NCI-H1694 treated with DMSO at 0.1 percent for 48 hours (cell line): ENCODE data around the gene TAPBP.
"Not testable (repeated sequence)": the region's sequence is repeated elsewhere in the genome, so short reads cannot be mapped to it uniquely, and the experiment has no call there.

Source experiments
- DNase-seq: peaks from one replicate; lab custom pipeline; 2025; lab: John Stamatoyannopoulos, UW

TAPBP gene

DNA sequence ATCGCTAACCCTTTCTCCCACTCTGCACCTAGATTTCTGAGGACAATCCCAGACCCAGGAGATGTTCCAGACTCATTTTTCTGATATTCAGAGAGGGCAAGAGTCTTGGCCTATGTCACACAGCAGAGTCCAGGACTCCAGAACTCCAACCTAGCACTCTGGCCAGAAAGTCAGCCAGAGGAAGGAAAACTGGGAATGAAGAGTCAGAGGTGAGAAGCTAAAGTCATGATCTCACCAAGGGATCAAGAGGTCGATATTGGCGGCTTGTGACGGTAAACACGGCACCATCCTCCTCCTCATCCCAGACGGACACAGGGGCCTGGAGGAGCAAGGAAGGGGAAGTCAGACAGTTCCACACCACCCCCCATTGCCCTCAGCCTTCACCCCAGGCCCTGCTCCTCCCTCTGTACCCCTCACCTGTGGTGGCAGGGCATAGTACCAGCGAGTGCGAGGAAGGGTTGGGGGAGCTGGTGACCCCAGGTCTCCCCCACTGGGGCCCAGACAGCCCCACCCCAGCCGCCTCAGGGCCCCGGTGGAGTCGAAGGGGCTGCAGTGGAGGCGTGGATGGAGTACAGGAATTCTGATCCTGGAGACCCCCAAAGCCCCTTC lies 17.0 kb downstream of the TAPBP start:
- no peak for DNase-seq

DNA sequence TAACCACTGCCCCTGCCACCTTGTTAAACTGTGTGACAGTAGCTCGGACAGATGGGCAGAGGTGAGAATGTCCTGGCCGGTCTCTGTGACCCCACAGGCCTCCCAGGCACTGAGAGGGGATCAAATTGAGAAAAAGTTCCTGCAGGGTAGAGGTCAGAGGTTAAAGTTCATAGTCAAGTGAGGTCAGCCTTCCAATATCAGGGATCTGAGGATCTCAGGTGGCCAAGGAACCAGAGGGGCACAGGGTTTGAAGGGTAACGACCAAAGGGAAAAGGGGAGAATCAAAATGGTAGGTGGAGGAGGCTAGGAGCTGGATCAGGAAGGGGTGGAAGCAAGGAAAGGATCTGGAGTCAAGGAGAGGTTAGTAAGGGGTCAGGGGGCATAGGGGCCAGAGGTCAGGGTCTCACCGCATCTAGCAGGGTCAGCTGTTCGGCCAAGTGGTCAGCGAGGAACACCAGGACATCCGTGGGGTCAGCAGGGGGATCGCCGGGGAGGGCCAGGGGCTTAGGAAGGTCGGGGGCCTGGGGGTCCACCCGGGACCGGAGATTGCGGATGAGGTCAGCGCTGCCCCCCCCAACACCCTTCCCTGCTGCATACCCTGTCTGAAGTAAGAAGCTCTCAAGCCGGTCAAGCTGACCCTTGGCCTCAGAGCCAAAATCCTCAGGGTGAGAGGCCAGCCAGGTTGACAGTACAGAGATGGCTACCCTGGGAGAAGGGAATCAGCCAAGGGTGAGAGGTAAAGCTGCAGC lies 18.1 kb downstream of the TAPBP start:
- DNase-seq, result no peak

DNA sequence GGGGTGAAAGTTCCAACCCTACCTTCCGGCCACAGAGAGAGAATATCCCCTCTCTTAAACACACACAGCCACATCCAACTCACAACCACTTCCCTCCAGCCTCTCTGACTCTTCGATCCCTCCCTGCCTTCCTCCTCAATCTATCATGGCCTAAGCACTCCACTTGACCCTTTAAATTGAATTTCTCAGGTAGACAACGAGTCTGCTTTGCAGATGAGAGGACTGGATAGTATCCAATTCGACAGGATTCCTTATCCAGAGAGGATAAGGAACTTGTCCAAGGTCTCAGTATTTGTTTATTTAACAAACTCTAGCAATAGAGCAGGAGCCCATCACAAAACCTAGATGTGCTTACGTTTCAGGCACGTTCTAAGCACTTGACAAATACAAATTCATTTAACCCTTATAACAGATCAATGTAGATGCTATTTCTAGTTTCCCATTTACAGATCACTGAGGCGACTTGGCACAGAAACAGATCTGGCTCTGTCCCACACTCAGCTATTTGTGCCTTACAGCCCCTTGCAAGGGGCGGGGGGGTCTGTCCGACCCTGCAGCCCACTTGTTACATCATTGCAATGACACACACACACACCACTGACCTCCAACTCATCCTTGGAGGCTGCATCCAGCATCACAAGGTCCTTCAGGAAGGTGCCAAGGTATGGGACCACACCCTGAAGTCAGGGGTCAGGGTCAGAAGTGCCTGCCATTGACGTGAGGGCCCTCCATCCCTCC lies 19.6 kb downstream of the TAPBP start:
- DNase-seq, result no peak

DNA sequence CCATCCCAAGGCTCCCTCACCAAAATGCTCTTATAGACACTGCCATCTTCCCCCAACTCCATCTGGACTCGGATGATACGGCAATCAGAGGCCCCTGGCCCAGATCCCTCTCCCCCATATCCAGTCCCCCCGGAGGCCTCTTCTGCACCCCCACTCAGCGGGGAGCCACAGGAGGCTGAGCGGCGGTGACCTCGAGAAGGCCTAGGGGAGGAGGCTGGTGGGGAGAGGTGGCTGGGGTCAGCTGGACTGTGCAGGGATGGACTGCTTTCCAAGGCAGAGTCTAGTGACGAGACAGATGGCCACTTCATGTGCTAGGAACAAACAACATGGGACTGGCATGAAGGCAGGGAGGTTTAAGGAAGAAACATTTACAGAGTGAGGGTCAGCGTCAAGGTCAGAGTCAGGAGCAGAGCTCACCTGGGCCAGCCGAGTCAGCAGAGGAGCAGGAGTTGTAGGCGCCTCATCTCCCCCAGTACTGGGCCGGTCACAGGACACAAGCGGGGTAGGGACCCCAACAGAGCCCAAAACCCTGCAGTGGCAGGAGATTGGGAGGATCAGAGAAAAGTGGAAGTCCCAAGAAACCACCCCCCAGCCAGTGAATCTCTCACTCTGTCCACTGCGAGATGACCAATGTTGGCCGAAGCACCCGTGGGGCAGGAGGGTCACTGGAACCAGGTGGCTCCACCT lies 20.7 kb downstream of the TAPBP start:
- no peak for DNase-seq

DNA sequence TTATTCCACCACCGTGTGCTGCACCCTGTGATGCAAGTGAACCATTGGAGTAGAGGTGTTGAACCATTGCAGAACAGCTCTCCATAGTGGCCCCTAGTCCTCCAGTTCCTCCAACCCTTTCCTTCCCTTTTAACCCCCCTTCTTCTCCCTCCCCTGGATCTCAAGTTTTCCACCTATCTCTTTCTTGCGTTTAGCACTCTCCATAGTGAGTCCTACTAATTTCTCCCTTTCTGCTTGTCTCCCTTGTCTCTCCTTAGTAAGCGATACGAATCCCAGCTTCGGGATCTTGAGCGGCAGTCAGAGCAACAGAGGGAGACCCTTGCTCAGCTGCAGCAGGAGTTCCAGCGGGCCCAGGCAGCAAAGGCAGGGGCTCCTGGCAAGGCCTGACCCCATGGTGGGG lies 23.4 kb downstream of the TAPBP start:
- DNase-seq, result no peak

DNA sequence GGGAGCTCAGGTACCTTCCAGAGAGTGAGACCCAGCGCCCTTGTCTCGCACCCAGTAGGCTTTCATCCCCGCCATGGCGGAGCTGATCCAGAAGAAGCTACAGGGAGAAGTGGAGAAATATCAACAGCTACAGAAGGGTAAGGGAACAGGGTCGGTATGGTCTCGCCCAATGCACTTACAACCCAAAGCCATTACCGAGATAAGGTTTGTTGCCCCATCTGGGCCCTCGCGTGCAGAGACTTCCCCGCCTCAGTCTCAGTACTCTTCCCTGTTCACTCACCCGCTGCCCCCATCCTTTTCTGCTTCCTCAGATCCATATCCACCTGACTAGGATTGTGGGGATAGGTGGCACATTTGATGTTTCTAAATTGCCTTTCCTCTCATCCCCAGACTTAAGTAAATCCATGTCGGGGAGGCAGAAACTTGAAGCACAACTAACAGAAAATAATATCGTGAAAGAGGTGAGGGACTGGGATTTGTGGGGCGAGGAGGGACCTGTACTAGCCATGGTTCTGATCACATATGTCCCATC lies 24.0 kb downstream of the TAPBP start:
- DNase-seq, result no peak

DNA sequence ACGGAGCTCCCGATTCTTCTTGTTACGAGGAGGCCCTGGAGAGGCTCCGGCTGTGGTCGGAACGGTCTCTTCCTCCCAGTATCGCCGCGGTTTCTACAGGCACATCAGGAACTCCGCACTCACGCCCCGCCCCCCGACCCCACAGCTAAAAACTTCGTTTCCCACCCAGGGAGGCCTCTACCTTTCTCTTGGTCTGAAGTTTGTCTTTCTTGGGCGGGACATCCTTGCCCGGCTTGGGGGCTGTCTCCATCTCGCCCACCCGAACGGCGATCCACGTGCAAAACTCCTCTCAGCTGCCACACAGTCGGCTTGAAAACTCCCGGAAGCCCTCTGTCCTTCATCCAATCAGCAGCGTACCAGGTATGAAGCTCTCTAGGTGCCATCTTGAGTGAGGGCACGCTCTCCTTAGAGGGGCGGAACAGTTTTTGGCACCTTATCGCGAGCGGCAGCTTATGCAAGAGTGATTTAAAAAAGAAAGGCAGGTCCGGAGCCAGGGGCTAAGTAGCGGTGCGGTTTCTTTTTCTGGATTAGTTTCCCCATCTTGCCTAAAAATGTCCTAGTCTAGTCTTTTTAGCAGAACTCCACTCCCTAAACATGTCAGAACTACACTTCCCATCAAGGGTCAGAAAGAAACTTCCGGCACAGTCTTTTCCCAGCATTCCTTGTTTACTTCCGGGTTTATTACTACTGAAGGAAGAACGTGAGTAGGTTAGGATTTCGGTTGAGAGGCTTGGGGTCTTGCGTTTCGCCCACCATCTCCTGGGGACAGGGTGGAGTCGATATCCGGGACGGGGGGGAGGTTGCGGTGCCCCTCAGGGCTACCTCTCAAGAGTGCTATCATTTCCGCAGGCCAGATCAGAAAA lies 24.7 kb downstream of the TAPBP start, which contains the start of the genes PFDN6 and WDR46:
Gene PFDN6, plus strand, starts transcription at position 681 of the 863 bp plus-strand sequence. CDS start 256 bp downstream, outside the sequence.
Gene WDR46, minus strand, starts transcription at position 319 of the 863 bp plus-strand sequence. Its CDS starts 69 bp downstream, at position 250.
- peak; percentile 88 for DNase-seq

DNA sequence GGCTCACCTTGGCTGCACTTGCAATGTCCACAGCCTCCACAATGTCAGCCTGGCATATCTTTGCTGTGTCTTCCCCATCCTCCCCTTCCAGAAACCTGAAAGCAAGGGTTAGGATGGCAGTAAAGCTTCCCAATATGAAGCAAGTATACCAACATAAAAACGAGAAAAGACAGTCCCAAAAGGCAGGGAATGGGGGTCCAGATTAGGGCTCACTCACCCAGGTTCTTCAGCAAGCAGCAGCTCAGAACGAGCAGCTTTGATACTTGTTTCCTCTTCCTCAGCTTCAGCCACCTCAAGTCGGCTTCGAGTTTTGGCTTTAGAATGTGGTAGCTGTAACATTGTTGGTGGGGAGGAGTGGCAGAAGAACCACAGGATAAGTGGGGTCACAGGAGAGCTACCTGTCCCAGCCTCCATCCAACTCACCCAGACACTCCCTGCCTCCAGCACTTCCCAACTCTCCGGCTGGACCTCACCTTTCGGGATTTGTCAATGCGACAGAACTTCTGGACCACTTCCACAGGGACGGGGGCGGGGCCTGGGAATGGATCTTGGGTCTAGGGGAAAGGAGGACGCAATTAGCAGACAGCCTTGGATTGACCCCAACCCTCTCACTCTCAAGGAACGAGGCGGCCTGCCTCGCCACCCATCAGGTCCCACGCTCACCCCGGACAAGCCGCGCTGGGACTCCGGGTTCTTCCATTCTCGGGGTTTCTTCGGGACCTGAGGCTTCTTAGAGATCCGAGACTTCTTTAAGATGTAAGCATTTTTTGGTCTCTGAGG lies 25.5 kb downstream of the TAPBP start:
- no peak for DNase-seq

DNA sequence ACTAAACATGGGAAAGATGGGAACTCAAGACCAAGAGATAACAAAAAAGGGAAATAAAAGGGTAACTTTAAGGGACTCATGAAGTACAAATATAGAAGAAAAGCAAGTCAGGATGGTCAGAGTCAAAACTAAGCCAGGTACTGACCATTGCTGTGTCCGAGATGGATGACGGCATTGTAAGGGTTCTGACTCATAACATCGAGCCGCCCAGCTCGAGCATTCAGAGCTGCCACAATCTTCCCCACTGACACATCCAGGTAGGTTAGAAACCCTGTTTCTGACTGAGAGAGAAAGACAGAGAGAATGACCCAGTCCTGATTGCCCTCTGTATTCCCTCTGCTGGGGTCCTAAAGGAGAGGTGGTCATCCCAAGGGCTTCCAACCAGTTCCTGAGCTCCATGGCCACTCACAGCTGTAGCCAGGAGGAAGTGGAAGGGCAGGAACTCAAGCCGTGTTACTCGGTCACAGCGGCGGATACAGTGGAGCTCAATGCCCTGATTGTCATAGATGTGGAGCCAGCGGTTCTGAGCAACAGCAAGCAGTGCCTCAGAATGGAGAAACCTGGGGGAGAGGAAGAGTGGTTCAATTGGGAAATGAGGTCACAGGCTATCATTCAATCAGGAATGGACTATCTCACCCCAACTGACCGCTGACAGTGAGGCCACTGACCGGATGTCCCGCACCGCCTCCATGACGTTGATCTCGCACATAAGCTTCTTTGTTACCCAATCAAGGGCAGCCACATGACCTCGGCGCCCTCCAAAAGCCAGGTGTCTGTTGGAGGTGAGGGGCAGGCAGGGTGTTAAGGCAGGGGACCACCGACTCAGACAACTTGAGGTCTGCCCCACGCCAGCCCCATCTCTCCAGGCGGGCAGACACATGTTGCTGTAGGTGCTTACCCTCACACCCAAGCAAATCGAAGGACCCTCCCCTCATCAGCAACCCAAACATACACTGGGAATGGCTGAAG lies 26.6 kb downstream of the TAPBP start:
- no peak for DNase-seq

DNA sequence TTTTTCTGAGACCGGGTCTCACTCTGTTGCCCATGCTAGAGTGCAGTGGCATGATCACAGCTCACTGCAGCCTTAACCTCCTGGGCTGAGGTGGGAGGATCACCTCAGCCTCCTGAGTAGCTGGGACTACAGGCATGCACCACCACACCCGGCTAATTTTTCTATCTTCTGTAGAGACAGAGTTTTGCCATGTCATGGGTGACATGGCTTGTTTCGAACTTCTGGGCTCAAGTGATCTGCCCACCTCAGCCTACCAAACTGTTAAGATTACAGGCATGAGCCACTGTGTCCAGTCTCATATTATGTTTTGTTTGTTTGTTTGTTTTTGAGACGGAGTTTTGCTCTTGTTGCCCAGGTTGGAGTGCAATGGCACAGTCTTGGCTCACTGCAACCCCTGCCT lies 28.7 kb downstream of the TAPBP start:
- DNase-seq, result not testable (repeated sequence)

DNA sequence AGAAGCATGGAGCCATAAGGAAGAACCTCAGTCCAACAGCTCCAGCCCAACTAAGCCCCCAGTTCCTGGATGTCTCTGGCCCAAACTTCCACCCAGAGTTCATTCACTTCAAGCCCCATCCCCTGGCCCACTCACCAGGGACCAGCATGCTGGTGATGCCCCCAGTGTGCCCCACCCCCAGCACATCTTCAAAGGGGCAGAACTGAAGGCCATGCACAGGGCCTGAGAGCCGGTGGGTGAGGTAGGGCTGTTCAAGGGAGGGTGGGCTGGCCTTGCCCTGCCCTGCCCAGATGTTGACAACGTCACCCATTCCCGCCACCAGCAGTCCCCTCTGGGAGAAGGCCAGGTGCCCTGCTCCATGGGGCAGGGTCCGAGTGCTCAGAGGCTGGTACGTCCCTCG lies 33.3 kb downstream of the TAPBP start:
- DNase-seq, result no peak

DNA sequence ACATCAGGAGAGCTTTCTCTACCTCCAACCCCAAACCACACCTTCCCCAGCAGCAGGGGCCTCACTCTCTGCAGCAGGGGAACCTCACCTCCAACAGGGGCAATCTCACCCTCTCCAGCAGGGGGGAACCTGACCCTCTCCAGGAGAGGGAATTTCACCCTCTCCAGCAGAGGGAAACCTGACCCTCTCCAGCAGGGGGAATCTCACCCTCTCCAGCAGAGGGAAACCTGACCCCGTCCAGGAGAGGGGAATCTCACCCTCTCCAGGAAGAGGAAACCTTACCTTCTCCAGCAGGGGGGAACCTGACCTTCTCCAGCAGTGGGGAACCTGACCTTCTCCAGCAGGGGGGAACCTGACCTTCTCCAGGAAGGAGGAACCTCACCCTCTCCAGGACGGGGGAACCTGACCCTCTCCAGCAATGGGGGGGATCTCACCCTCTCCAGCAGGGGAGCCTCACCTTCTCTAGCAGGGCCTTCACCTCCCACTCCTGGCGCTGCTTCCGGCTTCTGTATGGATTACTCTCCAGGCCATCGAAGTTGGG lies 33.8 kb downstream of the TAPBP start:
- peak; percentile 11 for DNase-seq

DNA sequence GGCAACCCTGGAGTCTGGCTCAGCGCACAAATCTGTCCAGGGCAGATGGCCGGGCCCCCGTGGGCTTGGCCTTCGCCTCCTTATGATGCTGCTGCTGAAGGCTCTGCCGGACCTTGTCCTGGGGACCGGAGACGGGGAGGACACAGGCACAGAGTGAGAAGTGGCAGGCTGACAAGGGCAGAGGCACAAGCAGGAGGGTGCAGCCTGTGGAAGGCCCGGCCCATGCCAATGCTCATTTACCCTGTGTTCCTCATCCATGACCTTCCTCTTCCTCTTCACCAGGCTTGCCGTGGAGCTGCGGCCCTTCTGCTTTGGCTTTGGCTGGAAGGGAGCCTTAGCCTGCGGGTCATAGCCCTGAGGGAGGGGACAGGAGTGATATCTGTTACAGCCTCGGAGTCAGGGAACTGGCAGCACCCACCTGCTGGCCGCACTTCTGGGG lies 34.6 kb downstream of the TAPBP start:
- no peak for DNase-seq

DNA sequence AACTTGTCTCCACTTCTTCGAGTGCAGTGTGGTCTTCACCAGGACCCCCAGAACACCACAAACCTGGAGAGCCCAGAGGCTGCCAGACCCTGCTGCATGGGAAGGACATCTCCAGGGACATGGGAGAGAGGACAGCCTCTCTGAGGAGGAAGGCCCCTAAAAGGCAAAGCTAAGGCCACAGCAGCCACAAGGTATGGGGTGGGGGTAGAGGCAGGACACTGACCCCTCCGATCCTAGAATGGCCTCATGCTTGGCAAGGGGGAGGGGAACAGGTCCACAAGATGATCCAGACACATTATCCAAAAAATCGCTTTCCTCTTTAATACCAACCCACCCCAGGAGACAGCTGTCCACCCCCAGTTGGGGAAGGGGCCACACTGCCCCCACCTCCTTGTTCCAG lies 35.1 kb downstream of the TAPBP start:
- DNase-seq, result no peak

DNA sequence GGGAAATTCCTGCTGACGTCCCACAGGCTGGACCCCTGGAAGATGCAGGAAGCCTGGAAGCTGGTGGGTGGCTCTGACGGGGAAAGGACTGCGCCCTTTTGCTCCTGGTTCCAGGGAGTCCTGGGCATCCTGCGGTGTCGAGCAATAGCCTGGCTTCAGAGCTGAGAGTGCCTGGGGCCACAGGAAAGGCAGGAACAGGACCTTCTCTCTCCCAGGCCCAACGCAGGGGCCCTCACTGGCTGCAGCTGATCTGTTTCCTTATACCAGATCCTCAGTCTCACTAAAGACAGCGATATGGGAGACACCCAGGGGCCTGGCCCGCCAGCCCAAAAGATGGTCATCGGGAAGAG lies 35.5 kb downstream of the TAPBP start:
- DNase-seq, result no peak

DNA sequence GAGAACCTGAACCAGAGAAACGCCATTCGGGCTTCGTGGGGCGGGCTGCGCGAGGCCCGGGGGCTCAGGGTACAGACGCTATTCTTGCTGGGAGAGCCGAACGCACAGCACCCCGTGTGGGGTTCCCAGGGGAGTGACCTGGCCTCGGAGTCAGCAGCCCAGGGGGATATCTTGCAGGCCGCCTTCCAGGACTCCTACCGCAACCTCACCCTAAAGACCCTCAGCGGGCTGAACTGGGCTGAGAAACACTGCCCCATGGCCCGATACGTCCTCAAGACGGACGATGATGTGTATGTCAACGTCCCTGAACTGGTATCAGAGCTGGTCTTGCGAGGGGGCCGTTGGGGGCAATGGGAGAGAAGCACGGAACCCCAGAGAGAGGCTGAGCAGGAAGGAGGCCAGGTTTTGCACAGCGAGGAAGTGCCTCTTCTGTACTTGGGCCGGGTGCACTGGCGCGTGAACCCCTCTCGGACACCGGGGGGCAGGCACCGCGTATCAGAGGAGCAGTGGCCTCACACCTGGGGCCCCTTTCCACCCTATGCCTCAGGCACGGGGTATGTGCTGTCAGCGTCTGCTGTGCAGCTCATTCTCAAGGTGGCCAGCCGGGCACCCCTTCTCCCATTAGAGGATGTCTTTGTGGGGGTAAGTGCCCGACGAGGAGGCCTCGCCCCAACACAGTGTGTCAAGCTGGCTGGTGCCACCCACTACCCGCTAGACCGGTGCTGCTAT lies 36.1 kb downstream of the TAPBP start:
- no peak for DNase-seq

DNA sequence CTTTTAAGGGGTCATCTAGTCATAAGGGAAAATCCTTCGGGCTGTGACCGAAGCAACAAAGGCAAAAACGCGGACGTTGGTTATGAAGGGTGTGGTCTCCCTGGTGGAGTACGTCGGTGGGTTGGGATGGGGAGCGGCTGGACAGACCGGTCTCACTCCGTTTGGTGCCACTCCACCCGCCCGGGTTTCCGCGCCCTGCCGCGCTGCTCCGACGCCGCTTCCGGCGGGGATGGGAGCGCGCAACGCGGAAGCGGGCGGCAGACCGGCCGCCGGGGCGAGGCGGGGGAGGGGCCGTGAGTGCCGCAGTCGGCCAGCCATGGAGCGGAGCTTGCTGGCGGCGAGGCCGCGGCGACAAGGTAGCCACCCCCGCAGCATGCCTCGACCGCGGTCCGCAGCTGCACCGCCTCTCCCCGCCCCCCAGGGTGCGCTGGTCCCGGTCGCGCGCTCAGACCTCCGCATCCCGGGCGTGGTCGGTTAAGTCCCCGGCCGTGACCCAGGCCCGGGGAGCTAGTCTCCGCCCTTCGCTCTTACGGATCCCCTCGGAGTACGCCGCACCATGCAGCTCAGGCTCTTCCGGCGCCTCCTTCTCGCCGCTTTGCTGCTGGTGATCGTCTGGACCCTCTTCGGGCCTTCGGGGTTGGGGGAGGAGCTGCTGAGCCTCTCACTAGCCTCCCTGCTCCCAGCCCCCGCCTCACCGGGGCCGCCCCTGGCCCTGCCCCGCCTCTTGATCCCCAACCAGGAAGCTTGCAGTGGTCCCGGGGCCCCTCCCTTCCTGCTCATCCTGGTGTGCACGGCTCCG lies 36.8 kb downstream of the TAPBP start, which contains the start of gene B3GALT4:
Gene B3GALT4, plus strand, starts transcription at position 260 of the 799 bp plus-strand sequence. Its CDS starts 297 bp downstream, at position 557.
- no peak for DNase-seq
